Transverse colon (tissue), 4 donors: ENCODE measurements around the gene PXT1. TPM values are rescaled to one million over a fixed set of nuclear protein-coding genes. Genes with fewer than 3 reads are reported as not detected.
"Not testable (repeated sequence)": the region's sequence is repeated elsewhere in the genome, so short reads cannot be mapped to it uniquely, and the experiment has no call there.

Experiments
- DNase-seq: peaks from one replicate; pipeline ENCODE4 v3.0.0-alpha.2; 2019
- H3K27ac ChIP-seq, 4 donors: fragments of 200-600 bp; sonication (generic); 2 replicates each; pipeline ENCODE4 v1.5.1; 2016 to 2018; ENCODE audit warnings: inconsistent platforms in 4 of 4
- H3K27me3 ChIP-seq: fragments of 200-600 bp; sonication (generic); 2 replicates; pipeline ENCODE4 v1.5.1; 2017; ENCODE audit warnings: inconsistent platforms
- H3K36me3 ChIP-seq, 4 donors: fragments of 200-600 bp; sonication (generic); 2 replicates each; pipeline ENCODE4 v1.5.1; 2017 to 2019; ENCODE audit warnings: inconsistent platforms in 4 of 4
- H3K4me1 ChIP-seq, 4 donors: fragments of 200-600 bp; sonication (generic); 2 replicates each; pipeline ENCODE4 v1.5.1; 2017 to 2020; ENCODE audit warnings: inconsistent platforms in 4 of 4
- H3K4me3 ChIP-seq, 4 donors: fragments of 200-600 bp; sonication (generic); 1 replicate in 1 of 4; 2 replicates in 3 of 4; pipeline versions ENCODE4 v1.5.1 to v1.6.1; 2017 to 2019; ENCODE audit warnings: inconsistent platforms in 4 of 4
- H3K9me3 ChIP-seq, 2 donors: fragments of 200-600 bp; sonication (generic); 2 replicates each; pipeline ENCODE4 v1.5.1; 2017 to 2019; ENCODE audit warnings: inconsistent platforms in 2 of 2
- EP300 ChIP-seq: sonication (generic); formaldehyde crosslinking; IDR thresholded peaks from one replicate; pipeline ENCODE4 v1.6.1; 2017; ENCODE audit warnings: antibody characterized with exemption, low read depth
- POLR2A ChIP-seq: fragments of 450-650 bp; IDR thresholded peaks from one replicate; pipeline ENCODE4 v1.6.1; 2016; ENCODE audit warnings: antibody characterized with exemption, mild to moderate bottlenecking, moderate library complexity
- POLR2AphosphoS5 ChIP-seq, 3 donors: sonication (generic); formaldehyde crosslinking; IDR thresholded peaks; one replicate each; pipeline ENCODE4 v1.6.1; 2016; ENCODE audit warnings: antibody characterized with exemption in 3 of 3
- whole genome bisulfite sequencing, 2 donors: methylation state at CpG; one replicate each; pipeline ENCODE4 v1.1.5; 2018; ENCODE audit warnings: low coverage in 1 of 2; 5-methylcytosine and 5-hydroxymethylcytosine counted together
- in situ Hi-C, 4 donors: fragments of 200-750 bp; cut with MboI; loops; one replicate each; pipeline versions ENCODE4 v1.15.0 to v1.15.1; 2017; ENCODE audit warnings: low sequenced_read_pairs in 3 of 4, low pct_ligation_motif_present in 1 of 4, low pct_unique_long_range_greater_than_20kb in 1 of 4
- intact Hi-C: fragments of 100-400 bp; cut with DNase I; formaldehyde crosslinking; loops from one replicate; pipeline ENCODE4 v1.15.1; 2023; ENCODE audit warnings: low total_unique reads
- total RNA-seq, 4 donors: library from RNA; depleted of rRNA; stranded (reverse); fragments of >200 nt; gene quantifications; one replicate each; pipeline ENCODE4 v1.1.0, GENCODE V29; 2016
- TF ChIP-seq, protein P1 (sequence below), 5 experiments: fragments of 200-600 bp in 3 of 5; fragments of 450-650 bp in 2 of 5; sonication (generic) in 3 of 5; IDR thresholded peaks; 1 replicate in 2 of 5; 2 replicates in 3 of 5; pipeline ENCODE4 v1.5.1; 2016 to 2017; ENCODE audit warnings: antibody characterized with exemption in 5 of 5, inconsistent platforms in 3 of 5, mild to moderate bottlenecking in 2 of 5, moderate library complexity in 1 of 5

Gene PXT1
- total RNA-seq, 4 donors from 2014 or later, result 0.14 TPM; not detected in 3

- in situ Hi-C loops, result no loop called here
- intact Hi-C loops, result no loop called here
- H3K9me3 ChIP-seq, result no peaks in the 10 kb centered on the region
- no peak overlapping the region for H3K4me3 ChIP-seq
- peaks cover 0 to 16% (median 3%) of the 10 kb centered on the region in 4 donors for H3K36me3 ChIP-seq
- H3K4me1 ChIP-seq, result peaks cover 0 to 8% (median 3%) of the 10 kb centered on the region in 4 donors
- no peaks in the 10 kb centered on the region for H3K27me3 ChIP-seq
- no peak for DNase-seq
- no peak overlapping the region for H3K27ac ChIP-seq
- no peak for TF ChIP-seq EP300
- TF ChIP-seq, protein P1, sequence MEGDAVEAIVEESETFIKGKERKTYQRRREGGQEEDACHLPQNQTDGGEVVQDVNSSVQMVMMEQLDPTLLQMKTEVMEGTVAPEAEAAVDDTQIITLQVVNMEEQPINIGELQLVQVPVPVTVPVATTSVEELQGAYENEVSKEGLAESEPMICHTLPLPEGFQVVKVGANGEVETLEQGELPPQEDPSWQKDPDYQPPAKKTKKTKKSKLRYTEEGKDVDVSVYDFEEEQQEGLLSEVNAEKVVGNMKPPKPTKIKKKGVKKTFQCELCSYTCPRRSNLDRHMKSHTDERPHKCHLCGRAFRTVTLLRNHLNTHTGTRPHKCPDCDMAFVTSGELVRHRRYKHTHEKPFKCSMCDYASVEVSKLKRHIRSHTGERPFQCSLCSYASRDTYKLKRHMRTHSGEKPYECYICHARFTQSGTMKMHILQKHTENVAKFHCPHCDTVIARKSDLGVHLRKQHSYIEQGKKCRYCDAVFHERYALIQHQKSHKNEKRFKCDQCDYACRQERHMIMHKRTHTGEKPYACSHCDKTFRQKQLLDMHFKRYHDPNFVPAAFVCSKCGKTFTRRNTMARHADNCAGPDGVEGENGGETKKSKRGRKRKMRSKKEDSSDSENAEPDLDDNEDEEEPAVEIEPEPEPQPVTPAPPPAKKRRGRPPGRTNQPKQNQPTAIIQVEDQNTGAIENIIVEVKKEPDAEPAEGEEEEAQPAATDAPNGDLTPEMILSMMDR (IDR thresholded peaks at IDR 0.05), result no peak
These were observed 45.6 kb upstream of the PXT1 start for GRCh38 chr6:36488221-36488620.

DNA sequence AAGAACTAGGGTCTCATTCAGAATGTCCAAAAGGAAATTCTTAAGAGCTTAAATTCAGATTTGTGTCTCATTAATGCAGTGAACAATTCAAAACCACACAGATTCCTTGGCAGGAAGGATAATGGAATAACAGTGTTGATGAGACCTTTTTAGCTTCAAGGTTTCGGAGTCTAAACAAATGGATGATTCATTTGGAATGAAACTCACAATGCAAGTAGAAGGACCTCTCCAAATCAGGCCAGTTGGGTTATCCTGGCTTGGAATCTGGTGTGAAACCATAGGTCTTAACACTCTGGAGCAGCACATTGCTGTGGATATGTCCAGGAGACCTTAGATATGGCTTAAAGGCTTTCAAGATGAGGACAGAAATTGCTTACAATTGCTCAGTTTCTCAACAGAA is 45.0 kb upstream of the PXT1 start:
- in situ Hi-C loops (no loop called here), intact Hi-C loops (no loop called here)
- Histone ChIP-seq H3K36me3 (peaks cover 0 to 16% (median 3%) of the 10 kb centered on the region in 4 donors), H3K27me3 (no peaks in the 10 kb centered on the region), H3K27ac (no peak overlapping the region), H3K4me3 (no peak overlapping the region), H3K9me3 (no peaks in the 10 kb centered on the region), H3K4me1 (peaks cover 0 to 8% (median 3%) of the 10 kb centered on the region in 4 donors)
- TF ChIP-seq, protein P1 (IDR thresholded peaks at IDR 0.05), result no peak
- TF ChIP-seq POLR2A, result no peak
- no peak for TF ChIP-seq POLR2AphosphoS5 (IDR thresholded peaks at IDR 0.05)
- no peak for TF ChIP-seq EP300
- WGBS, 2 donors, result 91% methylated on average over 1 of the region's 1 CpG; no CpG with 5 or more reads in 1 of the 2 donors
- no peak for DNase-seq

DNA sequence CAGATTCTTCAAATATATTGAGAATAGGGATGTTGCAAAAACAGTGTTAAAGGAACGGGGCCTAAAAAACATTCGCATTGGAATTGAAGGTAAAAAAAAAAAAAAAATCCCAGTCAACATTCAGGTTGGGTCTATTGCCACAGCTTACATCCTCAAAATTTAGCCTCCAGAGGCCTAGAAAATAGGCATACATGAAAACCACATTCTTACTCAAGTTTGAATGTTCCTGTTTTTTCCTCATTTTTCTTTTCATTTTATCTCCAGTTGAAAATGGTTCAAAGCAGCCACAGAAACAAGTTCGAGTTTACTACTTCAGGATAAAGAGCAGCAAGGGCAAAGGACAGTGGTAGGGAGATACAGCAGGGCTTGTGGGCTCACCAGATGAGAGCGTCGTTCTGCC is 42.1 kb upstream of the PXT1 start:
- no peak overlapping the region for H3K4me3 ChIP-seq
- no peak for TF ChIP-seq EP300
- no peak for TF ChIP-seq POLR2A
- TF ChIP-seq, protein P1 (IDR thresholded peaks at IDR 0.05), result no peak
- no peak for TF ChIP-seq POLR2AphosphoS5 (IDR thresholded peaks at IDR 0.05)
- H3K27me3 ChIP-seq, result no peaks in the 10 kb centered on the region
- H3K27ac ChIP-seq, result no peak overlapping the region
- peaks cover 0 to 35% (median 12%) of the 10 kb centered on the region in 4 donors for H3K36me3 ChIP-seq
- in situ Hi-C loops (no loop called here), intact Hi-C loops (no loop called here)
- no peak for DNase-seq
- peaks cover 0 to 8% (median 3%) of the 10 kb centered on the region in 4 donors for H3K4me1 ChIP-seq
- H3K9me3 ChIP-seq, result no peaks in the 10 kb centered on the region
- 83 to 90% methylated on average over 5 of the region's 5 CpGs for WGBS, 2 donors

DNA sequence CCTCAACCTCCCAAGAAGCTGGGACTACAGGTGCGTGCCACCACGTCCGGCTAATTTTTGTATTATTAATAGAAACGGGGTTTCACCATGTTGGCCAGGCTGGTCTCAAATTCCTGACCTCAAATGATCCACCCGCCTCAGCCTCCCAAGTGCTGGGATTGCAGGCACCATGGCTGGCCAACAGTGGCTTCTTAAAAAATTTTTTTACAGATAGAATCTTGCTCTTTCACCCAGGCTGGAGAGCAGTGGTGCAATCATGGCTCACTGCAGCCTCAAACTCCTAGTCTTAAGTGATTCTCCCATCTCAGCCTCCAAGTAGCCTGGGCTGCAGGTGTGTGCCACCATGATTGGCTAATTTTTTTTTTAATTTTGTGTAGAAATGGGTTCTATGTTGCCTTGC is 40.7 kb upstream of the PXT1 start:
- WGBS, 2 donors, result 93% methylated on average over 5 of the region's 5 CpGs; no CpG with 5 or more reads in 1 of the 2 donors
- H3K36me3 ChIP-seq, result peaks cover 0 to 35% (median 16%) of the 10 kb centered on the region in 4 donors
- DNase-seq, H3K4me1 ChIP-seq, H3K27me3 ChIP-seq, H3K27ac ChIP-seq, intact Hi-C loops, H3K9me3 ChIP-seq, in situ Hi-C loops, H3K4me3 ChIP-seq: not testable (repeated sequence)

DNA sequence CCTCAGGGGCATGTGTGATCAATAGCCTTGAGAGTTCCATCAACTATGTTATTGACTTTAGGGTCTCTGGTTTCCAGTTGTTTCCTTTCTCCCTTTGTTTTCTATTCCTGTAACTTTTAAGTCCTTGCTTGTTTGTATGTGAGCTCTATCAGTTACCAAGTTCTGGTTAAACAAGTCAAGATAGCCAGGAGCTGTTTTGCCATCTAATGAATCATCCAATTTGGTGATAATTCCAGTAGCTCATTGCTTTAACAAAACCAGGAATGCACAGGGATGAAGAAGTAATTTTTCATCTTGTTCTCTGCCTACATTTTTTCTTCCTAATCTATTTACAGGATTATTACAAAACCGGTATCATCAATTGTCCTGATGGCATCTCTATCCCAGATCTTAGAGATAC is 36.6 kb upstream of the PXT1 start:
- H3K9me3 ChIP-seq, result no peaks in the 10 kb centered on the region
- WGBS, 2 donors, result 91% methylated on average over 1 of the region's 1 CpG; no CpG with 5 or more reads in 1 of the 2 donors
- TF ChIP-seq POLR2A, result no peak
- TF ChIP-seq, protein P1 (IDR thresholded peaks at IDR 0.05), result no peak
- no peak for TF ChIP-seq EP300
- TF ChIP-seq POLR2AphosphoS5 (IDR thresholded peaks at IDR 0.05), result no peak
- intact Hi-C loops (no loop called here), in situ Hi-C loops (no loop called here)
- no peak overlapping the region for H3K27ac ChIP-seq
- no peaks in the 10 kb centered on the region for H3K27me3 ChIP-seq
- H3K4me3 ChIP-seq, result no peak overlapping the region
- H3K4me1 ChIP-seq, result peaks cover 0 to 2% (median 0%) of the 10 kb centered on the region in 4 donors
- H3K36me3 ChIP-seq, result peaks cover 0 to 26% (median 10%) of the 10 kb centered on the region in 4 donors
- DNase-seq, result no peak
